Subcutaneous adipose tissue (tissue), 4 donors: ENCODE results near the gene RHOF. TPM values are rescaled to one million over a fixed set of nuclear protein-coding genes. Genes with fewer than 3 reads are reported as not detected.

ENCODE experiments used
- CTCF ChIP-seq: fragments of 450-650 bp; IDR thresholded peaks from one replicate; pipeline ENCODE4 v1.5.1; 2016; ENCODE audit warnings: low read depth, mild to moderate bottlenecking, control low read depth, antibody characterized with exemption, moderate library complexity
- total RNA-seq, 4 donors: library from RNA; depleted of rRNA; stranded (reverse); fragments of >200 nt; gene quantifications; one replicate each; pipeline ENCODE4 v1.1.0, GENCODE V29; 2016

The RHOF gene
- total RNA-seq, 4 donors from 2014 or later = 1.6 to 17.0 (median 11.4) TPM

GRCh38 chr12:121819212-121819949 lies 25.9 kb upstream of the RHOF start:
- TF ChIP-seq CTCF = no peak

GRCh38 chr12:121817648-121818043 lies 24.2 kb upstream of the RHOF start:
- no peak for TF ChIP-seq CTCF

DNA sequence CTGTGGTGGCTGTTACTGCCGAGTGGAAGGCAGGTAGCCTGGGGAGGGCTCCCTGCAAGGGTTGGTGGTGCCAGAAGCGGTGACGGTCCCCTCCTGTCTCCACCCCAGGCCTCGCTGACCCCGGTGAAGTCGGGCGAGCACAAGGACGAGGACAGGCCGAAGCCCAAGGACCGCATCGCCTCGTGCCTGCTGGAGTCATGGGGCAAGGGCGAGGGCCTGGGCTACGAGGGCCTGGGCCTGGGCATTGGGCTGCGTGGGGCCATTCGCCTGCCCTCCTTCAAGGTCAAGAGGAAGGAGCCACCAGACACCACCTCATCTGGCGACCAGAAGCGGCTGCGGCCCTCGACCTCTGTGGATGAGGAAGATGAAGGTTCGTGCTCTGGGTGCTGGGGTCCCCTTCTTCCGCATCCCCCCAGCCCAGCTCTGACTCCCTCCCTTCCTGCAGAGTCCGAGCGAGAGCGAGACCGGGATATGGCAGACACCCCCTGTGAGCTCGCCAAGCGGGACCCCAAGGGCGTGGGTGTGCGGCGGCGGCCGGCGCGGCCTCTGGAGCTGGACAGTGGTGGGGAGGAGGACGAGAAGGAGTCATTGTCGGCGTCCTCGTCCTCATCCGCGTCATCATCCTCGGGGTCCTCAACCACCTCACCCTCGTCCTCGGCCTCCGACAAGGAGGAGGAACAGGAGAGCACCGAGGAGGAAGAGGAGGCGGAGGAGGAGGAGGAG lies 23.6 kb upstream of the RHOF start:
- no peak for TF ChIP-seq CTCF

DNA sequence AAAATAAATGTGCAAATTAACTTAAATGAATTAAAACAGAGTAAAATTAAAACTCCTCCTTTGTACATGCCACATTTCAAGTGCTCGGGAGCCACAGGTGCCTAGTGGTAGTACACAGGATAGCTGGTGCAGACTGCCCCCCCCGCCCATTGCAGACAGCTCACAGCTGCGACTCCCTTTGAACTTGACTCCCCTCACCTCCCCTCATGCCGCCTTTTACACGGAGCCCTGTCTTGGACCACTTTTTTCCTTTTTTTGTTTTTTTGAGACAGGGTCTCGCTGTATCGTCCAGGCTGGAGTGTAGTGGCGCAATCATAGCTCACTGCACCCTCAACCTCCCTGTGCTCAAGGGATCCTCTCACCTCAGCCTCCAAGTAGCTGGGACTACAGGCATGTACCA lies 21.8 kb upstream of the RHOF start:
- TF ChIP-seq CTCF = no peak

GRCh38 chr12:121814429-121815119 lies 21.1 kb upstream of the RHOF start:
- no peak for TF ChIP-seq CTCF

DNA sequence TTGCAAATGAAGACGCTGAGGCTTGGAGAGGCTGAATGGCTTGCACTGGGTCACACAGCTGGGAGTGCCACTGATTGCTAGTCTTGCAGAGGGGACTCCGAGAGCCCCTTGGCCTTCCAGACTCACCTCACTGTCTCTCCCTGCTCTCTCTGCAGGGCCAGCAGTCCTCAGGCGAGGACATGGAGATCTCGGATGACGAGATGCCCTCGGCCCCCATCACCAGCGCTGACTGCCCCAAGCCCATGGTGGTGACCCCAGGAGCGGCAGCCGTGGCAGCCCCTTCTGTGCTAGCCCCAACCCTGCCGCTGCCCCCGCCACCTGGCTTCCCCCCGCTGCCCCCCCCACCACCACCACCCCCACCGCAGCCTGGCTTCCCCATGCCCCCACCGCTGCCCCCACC lies 20.5 kb upstream of the RHOF start:
- no peak for TF ChIP-seq CTCF
